ENCODE measurements around the gene GREM2. TPM values are rescaled to one million over a fixed set of nuclear protein-coding genes. Genes with fewer than 3 reads are reported as not detected.

GREM2 gene
- polyA plus RNA-seq, 2 of the 4 experiments (the other 2 are of a cell fraction), result 0.13 to 0.59 TPM

DNA sequence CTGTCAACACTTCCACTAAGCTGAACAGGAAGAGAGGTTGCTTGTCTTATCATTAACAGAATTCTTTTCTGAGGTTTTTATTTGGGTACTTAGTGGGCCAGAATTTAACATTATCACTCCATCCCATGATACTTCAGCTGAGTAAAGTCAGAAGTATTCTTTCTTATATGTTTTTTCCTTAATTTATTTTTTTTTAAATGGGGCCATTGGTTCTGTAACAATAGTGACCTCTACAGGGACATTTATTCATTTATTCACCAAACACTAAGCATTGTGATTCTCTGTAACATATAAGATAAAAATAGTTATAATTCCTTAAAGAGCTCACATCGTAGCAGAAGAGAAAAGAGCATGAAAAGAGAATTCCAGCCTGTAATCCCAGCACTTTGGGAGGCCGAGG is 9.8 kb downstream of the GREM2 start:
- Histone ChIP-seq H3K27ac (0 out of 6 replicates have a peak overlapping the region, but pooled peaks of 1 of the 2 experiments have one; percentile 1), H3K9me3 (no peaks in the 10 kb centered on the region), H3K4me2 (no peak overlapping the region), H3K4me1 (peaks cover 8% of the 10 kb centered on the region; the same call in 1 of the 3 replicates), H3K4me3 (no peak overlapping the region)
- DNase-seq (ENCODE audit: low read depth in 1 of 2, low spot score in 1 of 2) (no peak), ATAC-seq (no peak), FAIRE-seq (no peak)
- POLR2A ChIA-PET, result no interaction called here
- TF ChIP-seq RAD21 (conservative IDR thresholded peaks at IDR 0.05 in 1 of 2, IDR thresholded peaks at IDR 0.05 in 1 of 2), result peak; percentile 47 to 68; a peak in 4 of 5 replicates
- TF ChIP-seq SMC3 (IDR thresholded peaks at IDR 0.05), result peak; percentile 54
- TF ChIP-seq, protein P1, sequence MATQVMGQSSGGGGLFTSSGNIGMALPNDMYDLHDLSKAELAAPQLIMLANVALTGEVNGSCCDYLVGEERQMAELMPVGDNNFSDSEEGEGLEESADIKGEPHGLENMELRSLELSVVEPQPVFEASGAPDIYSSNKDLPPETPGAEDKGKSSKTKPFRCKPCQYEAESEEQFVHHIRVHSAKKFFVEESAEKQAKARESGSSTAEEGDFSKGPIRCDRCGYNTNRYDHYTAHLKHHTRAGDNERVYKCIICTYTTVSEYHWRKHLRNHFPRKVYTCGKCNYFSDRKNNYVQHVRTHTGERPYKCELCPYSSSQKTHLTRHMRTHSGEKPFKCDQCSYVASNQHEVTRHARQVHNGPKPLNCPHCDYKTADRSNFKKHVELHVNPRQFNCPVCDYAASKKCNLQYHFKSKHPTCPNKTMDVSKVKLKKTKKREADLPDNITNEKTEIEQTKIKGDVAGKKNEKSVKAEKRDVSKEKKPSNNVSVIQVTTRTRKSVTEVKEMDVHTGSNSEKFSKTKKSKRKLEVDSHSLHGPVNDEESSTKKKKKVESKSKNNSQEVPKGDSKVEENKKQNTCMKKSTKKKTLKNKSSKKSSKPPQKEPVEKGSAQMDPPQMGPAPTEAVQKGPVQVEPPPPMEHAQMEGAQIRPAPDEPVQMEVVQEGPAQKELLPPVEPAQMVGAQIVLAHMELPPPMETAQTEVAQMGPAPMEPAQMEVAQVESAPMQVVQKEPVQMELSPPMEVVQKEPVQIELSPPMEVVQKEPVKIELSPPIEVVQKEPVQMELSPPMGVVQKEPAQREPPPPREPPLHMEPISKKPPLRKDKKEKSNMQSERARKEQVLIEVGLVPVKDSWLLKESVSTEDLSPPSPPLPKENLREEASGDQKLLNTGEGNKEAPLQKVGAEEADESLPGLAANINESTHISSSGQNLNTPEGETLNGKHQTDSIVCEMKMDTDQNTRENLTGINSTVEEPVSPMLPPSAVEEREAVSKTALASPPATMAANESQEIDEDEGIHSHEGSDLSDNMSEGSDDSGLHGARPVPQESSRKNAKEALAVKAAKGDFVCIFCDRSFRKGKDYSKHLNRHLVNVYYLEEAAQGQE (IDR thresholded peaks at IDR 0.05), result no peak
- no peak for TF ChIP-seq CBX8 (IDR thresholded peaks at IDR 0.05)
- TF ChIP-seq NFE2L2 (conservative IDR thresholded peaks at IDR 0.05; ENCODE audit: low read length), result no peak
- TF ChIP-seq HEYL (CRISPR knock-in tag; IDR thresholded peaks at IDR 0.05), result no peak
- no peak for TF ChIP-seq CBX2 (IDR thresholded peaks at IDR 0.05; ENCODE audit: borderline replicate concordance, low read depth)
- TF ChIP-seq, protein P2, sequence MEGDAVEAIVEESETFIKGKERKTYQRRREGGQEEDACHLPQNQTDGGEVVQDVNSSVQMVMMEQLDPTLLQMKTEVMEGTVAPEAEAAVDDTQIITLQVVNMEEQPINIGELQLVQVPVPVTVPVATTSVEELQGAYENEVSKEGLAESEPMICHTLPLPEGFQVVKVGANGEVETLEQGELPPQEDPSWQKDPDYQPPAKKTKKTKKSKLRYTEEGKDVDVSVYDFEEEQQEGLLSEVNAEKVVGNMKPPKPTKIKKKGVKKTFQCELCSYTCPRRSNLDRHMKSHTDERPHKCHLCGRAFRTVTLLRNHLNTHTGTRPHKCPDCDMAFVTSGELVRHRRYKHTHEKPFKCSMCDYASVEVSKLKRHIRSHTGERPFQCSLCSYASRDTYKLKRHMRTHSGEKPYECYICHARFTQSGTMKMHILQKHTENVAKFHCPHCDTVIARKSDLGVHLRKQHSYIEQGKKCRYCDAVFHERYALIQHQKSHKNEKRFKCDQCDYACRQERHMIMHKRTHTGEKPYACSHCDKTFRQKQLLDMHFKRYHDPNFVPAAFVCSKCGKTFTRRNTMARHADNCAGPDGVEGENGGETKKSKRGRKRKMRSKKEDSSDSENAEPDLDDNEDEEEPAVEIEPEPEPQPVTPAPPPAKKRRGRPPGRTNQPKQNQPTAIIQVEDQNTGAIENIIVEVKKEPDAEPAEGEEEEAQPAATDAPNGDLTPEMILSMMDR (IDR thresholded peaks at IDR 0.05), result peak; percentile 47
- TF ChIP-seq, protein P3, sequence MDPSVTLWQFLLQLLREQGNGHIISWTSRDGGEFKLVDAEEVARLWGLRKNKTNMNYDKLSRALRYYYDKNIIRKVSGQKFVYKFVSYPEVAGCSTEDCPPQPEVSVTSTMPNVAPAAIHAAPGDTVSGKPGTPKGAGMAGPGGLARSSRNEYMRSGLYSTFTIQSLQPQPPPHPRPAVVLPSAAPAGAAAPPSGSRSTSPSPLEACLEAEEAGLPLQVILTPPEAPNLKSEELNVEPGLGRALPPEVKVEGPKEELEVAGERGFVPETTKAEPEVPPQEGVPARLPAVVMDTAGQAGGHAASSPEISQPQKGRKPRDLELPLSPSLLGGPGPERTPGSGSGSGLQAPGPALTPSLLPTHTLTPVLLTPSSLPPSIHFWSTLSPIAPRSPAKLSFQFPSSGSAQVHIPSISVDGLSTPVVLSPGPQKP (IDR thresholded peaks at IDR 0.05; ENCODE audit: low read depth, low read length), result no peak
- WGBS (ENCODE audit: missing lambda C conversion rate), result 31% methylated on average over 2 of the region's 2 CpGs
- CTCF ChIA-PET, result interaction anchor here (0.9 to 1.4 kb wide), 4 partner anchors 90 to 507 kb away, joined by 3 to 6 read pairs (median 4); no protein-coding TSS in a partner anchor

DNA sequence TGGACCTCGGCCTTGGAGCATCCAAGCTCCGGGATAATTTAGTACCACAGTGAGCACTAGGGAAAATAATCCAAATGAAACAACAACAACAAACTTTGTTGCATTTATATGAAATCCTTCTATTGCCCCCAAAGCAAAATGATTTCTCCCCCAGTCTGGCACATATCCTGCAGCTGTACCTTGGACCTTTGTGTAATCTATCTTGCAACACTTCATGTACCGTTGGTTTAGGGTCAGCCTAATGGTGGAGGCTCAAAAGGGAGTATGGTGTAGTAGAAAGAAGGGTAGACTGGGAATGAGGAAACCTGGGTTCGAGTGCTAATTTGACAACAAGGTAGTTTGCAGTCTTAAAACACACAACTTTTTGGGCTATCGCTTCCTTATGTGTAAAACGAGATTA is 12.1 kb downstream of the GREM2 start:
- Histone ChIP-seq H3K4me2 (no peak overlapping the region), H3K4me1 (peaks cover 16% of the 10 kb centered on the region), H3K9me3 (no peaks in the 10 kb centered on the region), H3K27ac (no peak overlapping the region), H3K4me3 (no peak overlapping the region)
- 72% methylated on average over 6 of the region's 6 CpGs for WGBS (ENCODE audit: missing lambda C conversion rate)
- no peak for TF ChIP-seq EP300 (IDR thresholded peaks at IDR 0.05)
- TF ChIP-seq, protein P4, sequence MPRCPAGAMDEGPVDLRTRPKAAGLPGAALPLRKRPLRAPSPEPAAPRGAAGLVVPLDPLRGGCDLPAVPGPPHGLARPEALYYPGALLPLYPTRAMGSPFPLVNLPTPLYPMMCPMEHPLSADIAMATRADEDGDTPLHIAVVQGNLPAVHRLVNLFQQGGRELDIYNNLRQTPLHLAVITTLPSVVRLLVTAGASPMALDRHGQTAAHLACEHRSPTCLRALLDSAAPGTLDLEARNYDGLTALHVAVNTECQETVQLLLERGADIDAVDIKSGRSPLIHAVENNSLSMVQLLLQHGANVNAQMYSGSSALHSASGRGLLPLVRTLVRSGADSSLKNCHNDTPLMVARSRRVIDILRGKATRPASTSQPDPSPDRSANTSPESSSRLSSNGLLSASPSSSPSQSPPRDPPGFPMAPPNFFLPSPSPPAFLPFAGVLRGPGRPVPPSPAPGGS (IDR thresholded peaks at IDR 0.05), result no peak
- no peak for TF ChIP-seq RFX5 (IDR thresholded peaks at IDR 0.05)
- TF ChIP-seq, protein P2 (IDR thresholded peaks at IDR 0.05), result no peak
- TF ChIP-seq HOXB5 (CRISPR knock-in tag; IDR thresholded peaks at IDR 0.05), result no peak
- TF ChIP-seq HEYL (CRISPR knock-in tag; IDR thresholded peaks at IDR 0.05), result no peak
- no peak for TF ChIP-seq TP53 (CRISPR knock-in tag; IDR thresholded peaks at IDR 0.05)
- TF ChIP-seq SMC3 (IDR thresholded peaks at IDR 0.05), result no peak
- no peak for TF ChIP-seq PHF8 (IDR thresholded peaks at IDR 0.05; ENCODE audit: borderline replicate concordance, low read depth)
- TF ChIP-seq NR3C1 (IDR thresholded peaks at IDR 0.05), result no peak
- no peak for TF ChIP-seq JUN (IDR thresholded peaks at IDR 0.05)
- TF ChIP-seq ZNF302 (CRISPR knock-in tag; IDR thresholded peaks at IDR 0.05), result no peak
- TF ChIP-seq, protein P5, sequence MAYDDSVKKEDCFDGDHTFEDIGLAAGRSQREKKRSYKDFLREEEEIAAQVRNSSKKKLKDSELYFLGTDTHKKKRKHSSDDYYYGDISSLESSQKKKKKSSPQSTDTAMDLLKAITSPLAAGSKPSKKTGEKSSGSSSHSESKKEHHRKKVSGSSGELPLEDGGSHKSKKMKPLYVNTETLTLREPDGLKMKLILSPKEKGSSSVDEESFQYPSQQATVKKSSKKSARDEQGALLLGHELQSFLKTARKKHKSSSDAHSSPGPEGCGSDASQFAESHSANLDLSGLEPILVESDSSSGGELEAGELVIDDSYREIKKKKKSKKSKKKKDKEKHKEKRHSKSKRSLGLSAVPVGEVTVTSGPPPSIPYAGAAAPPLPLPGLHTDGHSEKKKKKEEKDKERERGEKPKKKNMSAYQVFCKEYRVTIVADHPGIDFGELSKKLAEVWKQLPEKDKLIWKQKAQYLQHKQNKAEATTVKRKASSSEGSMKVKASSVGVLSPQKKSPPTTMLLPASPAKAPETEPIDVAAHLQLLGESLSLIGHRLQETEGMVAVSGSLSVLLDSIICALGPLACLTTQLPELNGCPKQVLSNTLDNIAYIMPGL (CRISPR knock-in tag; IDR thresholded peaks at IDR 0.05; ENCODE audit: borderline replicate concordance), result no peak
- TF ChIP-seq BHLHE40 (IDR thresholded peaks at IDR 0.05; ENCODE audit: low read depth, low read length), result no peak
- no peak for TF ChIP-seq MYC (IDR thresholded peaks at IDR 0.05; ENCODE audit: borderline replicate concordance, low read length)
- TF ChIP-seq CEBPB (IDR thresholded peaks at IDR 0.05), result no peak
- no peak for TF ChIP-seq FOXS1 (CRISPR knock-in tag; IDR thresholded peaks at IDR 0.05)
- DNase-seq (ENCODE audit: low read depth in 1 of 2, low spot score in 1 of 2), result no peak
- ChIA-PET POLR2A (no interaction called here), CTCF (interaction anchor here (0.6 to 3.6 kb wide), 5 partner anchors 9 to 408 kb away, joined by 3 to 17 read pairs (median 3); no protein-coding TSS in a partner anchor)
- FAIRE-seq, result no peak
- no peak for ATAC-seq

Measured in A549 (cell line).